Endothelial cell of umbilical vein (primary cell): Measurements from ENCODE around the gene HP. TPM values are rescaled to one million over a fixed set of nuclear protein-coding genes. Genes with fewer than 3 reads are reported as not detected.

Experiments
- BruUV-seq: library from RNA; stranded (reverse); fragments of 400-500 nt; replicated peaks from 2 replicates; lab custom pipeline; 2021; lab: Mats Ljungman, UMichigan
- CTCF ChIA-PET: fragments of 300-600, 350-600 bp; sonication (Branson Sonifier 250); formaldehyde crosslinking; loops from one replicate; lab custom pipeline; 2021; ENCODE audit warnings: antibody characterized with exemption, inconsistent platforms; lab: Charles Lee
- POLR2A ChIA-PET: fragments of 300-600, 350-600 bp; sonication (Branson Sonifier 250); formaldehyde crosslinking; loops from one replicate; lab custom pipeline; 2021; ENCODE audit warnings: antibody characterized with exemption, inconsistent platforms; lab: Charles Lee
- DNase-seq: peaks from one replicate; pipeline ENCODE4 v3.0.0-alpha.2; 2011; ENCODE audit warnings: low read depth, low spot score
- FAIRE-seq: peaks from 2 replicates; lab custom pipeline; 2011; peaks lifted over from hg19 to GRCh38; lab: Jason Lieb, UNC
- H2AFZ ChIP-seq: 2 replicates; pipeline ENCODE4 v1.6.0; 2012; ENCODE audit warnings: low read depth, low read length, control low read depth, inconsistent platforms
- H3K27ac ChIP-seq: 2 replicates; pipeline ENCODE4 v1.5.1; 2011; ENCODE audit warnings: low read depth, mild to moderate bottlenecking, control low read depth, low read length, moderate library complexity; ENCODE audit not compliant: insufficient read depth
- H3K27me3 ChIP-seq, 2 experiments: 2 replicates each; pipeline versions ENCODE4 v1.6.0 to v1.6.1; 2011; ENCODE audit warnings: low read length in 2 of 2, mixed read lengths in 1 of 2; ENCODE audit not compliant: control insufficient read depth in 2 of 2, insufficient read depth in 2 of 2
- H3K36me3 ChIP-seq, 2 experiments: 2 replicates in 1 of 2; 3 replicates in 1 of 2; pipeline ENCODE4 v1.5.1; 2011; ENCODE audit warnings: low read length in 2 of 2, mild to moderate bottlenecking in 1 of 2, moderate library complexity in 1 of 2; ENCODE audit not compliant: control insufficient read depth in 2 of 2, insufficient read depth in 2 of 2; ENCODE audit errors: extremely low read depth in 1 of 2
- H3K4me1 ChIP-seq: 3 replicates; pipeline ENCODE4 v1.5.1; 2011; ENCODE audit warnings: mild to moderate bottlenecking, low read length; ENCODE audit not compliant: control insufficient read depth, insufficient read depth; ENCODE audit errors: extremely low read depth
- H3K4me2 ChIP-seq: 2 replicates; pipeline ENCODE4 v1.6.1; 2011; ENCODE audit warnings: low read length, control low read depth, mixed read lengths; ENCODE audit not compliant: insufficient read depth
- H3K4me3 ChIP-seq, 3 experiments: fragments of 200-600 bp in 1 of 3; sonication (generic), shearing (Covaris generic) in 1 of 3; replicated peaks in 1 of 3; 2 replicates each; pipeline ENCODE4 v1.5.1; 2011 to 2016; ENCODE audit warnings: control low read depth in 3 of 3, low read length in 3 of 3, mild to moderate bottlenecking in 2 of 3, inconsistent platforms in 1 of 3, low read depth in 1 of 3, moderate library complexity in 1 of 3; ENCODE audit not compliant: insufficient read depth in 1 of 3
- H3K79me2 ChIP-seq: 2 replicates; pipeline ENCODE4 v1.6.0; 2012; ENCODE audit warnings: low read length, inconsistent platforms; ENCODE audit not compliant: control insufficient read depth, insufficient read depth
- H3K9ac ChIP-seq: replicated peaks from 2 replicates; pipeline ENCODE3; 2011; ENCODE audit warnings: low read length, control low read depth; ENCODE audit not compliant: insufficient read depth; ENCODE audit errors: extremely low read depth
- H3K9me1 ChIP-seq: replicated peaks from 3 replicates; pipeline ENCODE4 v1.6.0; 2011; ENCODE audit warnings: mild to moderate bottlenecking, low read length; ENCODE audit not compliant: control insufficient read depth, insufficient read depth; ENCODE audit errors: extremely low read depth
- H3K9me3 ChIP-seq: replicated peaks from 2 replicates; pipeline ENCODE4 v1.5.1; 2012; ENCODE audit warnings: low read length, inconsistent platforms; ENCODE audit not compliant: control insufficient read depth, insufficient read depth
- H4K20me1 ChIP-seq: replicated peaks from 2 replicates; pipeline ENCODE3; 2011; ENCODE audit warnings: mild to moderate bottlenecking, low read length; ENCODE audit not compliant: control insufficient read depth, insufficient read depth; ENCODE audit errors: extremely low read depth
- EZH2 ChIP-seq: IDR thresholded peaks from 2 replicates; pipeline ENCODE4 v1.6.1; 2012; ENCODE audit warnings: borderline replicate concordance, low read depth, mild to moderate bottlenecking, moderate library complexity, low read length, inconsistent platforms; ENCODE audit not compliant: severe bottlenecking
- FOS ChIP-seq: IDR thresholded peaks from 2 replicates; pipeline ENCODE4 v1.6.1; 2011; ENCODE audit warnings: mild to moderate bottlenecking, low read length, moderate library complexity, borderline replicate concordance; ENCODE audit not compliant: insufficient read depth
- GATA2 ChIP-seq: IDR thresholded peaks from 2 replicates; pipeline ENCODE4 v1.7.0; 2011; ENCODE audit warnings: low read depth, mild to moderate bottlenecking, moderate library complexity, mixed read lengths, low read length; ENCODE audit not compliant: insufficient read length, insufficient read depth
- JUN ChIP-seq: IDR thresholded peaks from 2 replicates; pipeline ENCODE4 v1.6.1; 2011; ENCODE audit warnings: borderline replicate concordance, low read depth; ENCODE audit not compliant: insufficient read length, insufficient read depth
- MYC ChIP-seq: IDR thresholded peaks from one replicate; pipeline ENCODE4 v1.6.1; 2011; ENCODE audit warnings: mild to moderate bottlenecking, low read depth, low read length
- POLR2A ChIP-seq: IDR thresholded peaks from 2 replicates; pipeline ENCODE4 v1.6.1; 2012; ENCODE audit warnings: low read depth, mild to moderate bottlenecking, control low read depth, low read length
- POLR2AphosphoS5 ChIP-seq: IDR thresholded peaks from 2 replicates; pipeline ENCODE4 v1.6.1; 2012; ENCODE audit warnings: low read depth, mild to moderate bottlenecking, control low read depth, low read length, moderate library complexity; ENCODE audit not compliant: insufficient read depth
- dilution Hi-C: fragments of 300-500 bp; cut with MboI; formaldehyde crosslinking; loops from one replicate; pipeline ENCODE4 v1.15.0; 2019; ENCODE audit warnings: low sequenced_read_pairs; ENCODE audit not compliant: extremely low pct_ligation_motif_present
- intact Hi-C: fragments of 100-400 bp; cut with micrococcal nuclease; formaldehyde crosslinking; loops from one replicate; pipeline ENCODE4 v1.10.0; 2022
- polyA plus RNA-seq, 4 experiments: library from polyadenylated mRNA; depleted of rRNA in 3 of 4; stranded (reverse) in 3 of 4; unstranded in 1 of 4; fragments of >200 nt; gene quantifications; 2 replicates each; pipeline versions ENCODE4 v1.2.1 to v1.2.3, GENCODE V29; 2011 to 2012; ENCODE audit warnings: missing spikeins in 1 of 4
- total RNA-seq: library from RNA; stranded (reverse); gene quantifications from 2 replicates; pipeline ENCODE4 v1.2.3, GENCODE V29; 2021
- TF ChIP-seq, protein P1 (sequence below), 2 donors: IDR thresholded peaks; 1 replicate in 1 of 2; 2 replicates in 1 of 2; pipeline ENCODE4 v1.5.1; 2011; ENCODE audit warnings: low read length in 2 of 2, mild to moderate bottlenecking in 2 of 2, moderate library complexity in 2 of 2, control low read depth in 1 of 2, inconsistent platforms in 1 of 2, low read depth in 1 of 2; ENCODE audit not compliant: insufficient read depth in 1 of 2; ENCODE audit errors: extremely low read depth in 1 of 2
- TF ChIP-seq, protein P2 (sequence below): IDR thresholded peaks from 2 replicates; pipeline ENCODE4 v1.6.1; 2011; ENCODE audit not compliant: insufficient read depth, insufficient read length

Gene HP
- total and polyA plus RNA-seq, 2 donors (not counting 3 experiments of a cell fraction or from before 2014, with no cell fraction given), result not detected

DNA sequence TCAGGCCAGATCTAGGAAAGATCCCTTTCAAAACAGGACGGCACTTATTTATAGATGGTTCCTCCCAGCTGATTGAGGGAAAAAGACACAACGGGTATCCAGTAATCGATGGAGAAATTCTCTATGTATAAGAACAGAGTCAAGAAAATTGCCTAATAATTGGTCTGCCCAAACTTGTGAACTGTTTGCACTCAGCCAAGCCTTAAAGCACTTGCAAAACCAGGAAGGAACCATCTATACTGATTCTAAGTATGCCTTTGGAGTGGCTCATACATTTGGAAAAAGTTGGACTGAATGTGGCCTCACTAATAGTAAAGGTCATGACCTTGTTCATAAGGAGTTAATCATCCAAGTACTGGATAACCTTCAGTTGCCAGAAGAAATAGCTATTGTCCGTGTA is 14.6 kb downstream of the HP start:
- no TSS peak for BruUV-seq
- Histone ChIP-seq H4K20me1 (no peaks in the 10 kb centered on the region), H3K9ac (no peak overlapping the region), H2AFZ (no peak overlapping the region), H3K27me3 (no peaks in the 10 kb centered on the region), H3K4me2 (no peak overlapping the region), H3K9me3 (no peaks in the 10 kb centered on the region), H3K4me3 (no peak overlapping the region), H3K27ac (no peak overlapping the region), H3K4me1 (no peaks in the 10 kb centered on the region), H3K9me1 (no peaks in the 10 kb centered on the region), H3K79me2 (no peaks in the 10 kb centered on the region), H3K36me3 (no peaks in the 10 kb centered on the region)
- no peak for FAIRE-seq
- DNase-seq, result no peak
- TF ChIP-seq GATA2, result no peak
- TF ChIP-seq POLR2AphosphoS5, result no peak
- TF ChIP-seq, protein P1, sequence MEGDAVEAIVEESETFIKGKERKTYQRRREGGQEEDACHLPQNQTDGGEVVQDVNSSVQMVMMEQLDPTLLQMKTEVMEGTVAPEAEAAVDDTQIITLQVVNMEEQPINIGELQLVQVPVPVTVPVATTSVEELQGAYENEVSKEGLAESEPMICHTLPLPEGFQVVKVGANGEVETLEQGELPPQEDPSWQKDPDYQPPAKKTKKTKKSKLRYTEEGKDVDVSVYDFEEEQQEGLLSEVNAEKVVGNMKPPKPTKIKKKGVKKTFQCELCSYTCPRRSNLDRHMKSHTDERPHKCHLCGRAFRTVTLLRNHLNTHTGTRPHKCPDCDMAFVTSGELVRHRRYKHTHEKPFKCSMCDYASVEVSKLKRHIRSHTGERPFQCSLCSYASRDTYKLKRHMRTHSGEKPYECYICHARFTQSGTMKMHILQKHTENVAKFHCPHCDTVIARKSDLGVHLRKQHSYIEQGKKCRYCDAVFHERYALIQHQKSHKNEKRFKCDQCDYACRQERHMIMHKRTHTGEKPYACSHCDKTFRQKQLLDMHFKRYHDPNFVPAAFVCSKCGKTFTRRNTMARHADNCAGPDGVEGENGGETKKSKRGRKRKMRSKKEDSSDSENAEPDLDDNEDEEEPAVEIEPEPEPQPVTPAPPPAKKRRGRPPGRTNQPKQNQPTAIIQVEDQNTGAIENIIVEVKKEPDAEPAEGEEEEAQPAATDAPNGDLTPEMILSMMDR (IDR thresholded peaks at IDR 0.05; ENCODE audit: extremely low read depth in 1 of 2, insufficient read depth in 1 of 2, low read depth in 1 of 2, low read length in 2 of 2), result no peak
- no peak for TF ChIP-seq FOS
- no peak for TF ChIP-seq EZH2
- TF ChIP-seq, protein P2, sequence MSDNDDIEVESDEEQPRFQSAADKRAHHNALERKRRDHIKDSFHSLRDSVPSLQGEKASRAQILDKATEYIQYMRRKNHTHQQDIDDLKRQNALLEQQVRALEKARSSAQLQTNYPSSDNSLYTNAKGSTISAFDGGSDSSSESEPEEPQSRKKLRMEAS, result no peak
- TF ChIP-seq POLR2A, result no peak
- TF ChIP-seq JUN, result no peak
- no peak for TF ChIP-seq MYC
- POLR2A ChIA-PET, result no interaction called here
- dilution Hi-C loops, result no loop called here
- intact Hi-C loops, result loop anchor here (10.0 kb wide), 1 partner anchor 1886 kb away; no protein-coding TSS in a partner anchor
- CTCF ChIA-PET, result no interaction called here
